Progenitor cell of endocrine pancreas (in vitro differentiated cells): Measurements from ENCODE around the gene GRM3. TPM values are rescaled to one million over a fixed set of nuclear protein-coding genes. Genes with fewer than 3 reads are reported as not detected.

Source experiments
- DNase-seq: peaks from one replicate; pipeline ENCODE4 v3.0.0; 2021; ENCODE audit warnings: low spot score; ENCODE audit not compliant: unreplicated experiment
- H3K27ac Mint-ChIP-seq: 2 replicates; pipeline ENCODE4 v1.8.0; 2021; ENCODE audit warnings: mild to moderate bottlenecking, moderate library complexity, mixed read lengths
- H3K27me3 Mint-ChIP-seq: 2 replicates; pipeline ENCODE4 v1.8.0; 2021; ENCODE audit warnings: mixed read lengths
- H3K36me3 Mint-ChIP-seq: 2 replicates; pipeline ENCODE4 v1.8.0; 2022; ENCODE audit warnings: mixed read lengths; ENCODE audit not compliant: insufficient read depth
- H3K4me1 Mint-ChIP-seq: 2 replicates; pipeline ENCODE4 v1.8.0; 2021; ENCODE audit warnings: low read depth, mixed read lengths
- H3K4me3 Mint-ChIP-seq: 2 replicates; pipeline ENCODE4 v1.8.0; 2021; ENCODE audit warnings: low read depth, mild to moderate bottlenecking, moderate library complexity, mixed read lengths
- H3K9me3 Mint-ChIP-seq: 2 replicates; pipeline ENCODE4 v1.8.0; 2021; ENCODE audit warnings: low read depth, mixed read lengths
- CTCF ChIP-seq: fragments of 200-600 bp; sonication (generic); IDR thresholded peaks from one replicate; pipeline ENCODE4 v1.5.0; 2021; ENCODE audit warnings: antibody characterized with exemption, mild to moderate bottlenecking; ENCODE audit not compliant: unreplicated experiment
- total RNA-seq: library from RNA; stranded (reverse); gene quantifications from 2 replicates; pipeline ENCODE4 v1.2.1, GENCODE V29; 2021

Gene GRM3
- total RNA-seq, 1 donor from 2014 or later = 1.4 TPM

- H3K4me1 Mint-ChIP-seq = no peaks in the 10 kb centered on the region
- no peak overlapping the region for H3K4me3 Mint-ChIP-seq
Observed at GRCh38 chr7:86784765-86785164, 141.1 kb downstream of the GRM3 start.

GRCh38 chr7:86785641-86786040 is 141.9 kb downstream of the GRM3 start:
- Mint-ChIP-seq H3K4me3 (no peak overlapping the region), H3K4me1 (no peaks in the 10 kb centered on the region), H3K36me3 (no peaks in the 10 kb centered on the region), H3K27ac (no peak overlapping the region), H3K9me3 (no peaks in the 10 kb centered on the region), H3K27me3 (peaks cover 3% of the 10 kb centered on the region)
- TF ChIP-seq CTCF = no peak
- DNase-seq = no peak

More at GRCh38 chr7:86784765-86785164, 141.1 kb downstream of the GRM3 start:
- no peaks in the 10 kb centered on the region for H3K36me3 Mint-ChIP-seq
- no peak for DNase-seq
- peaks cover 3% of the 10 kb centered on the region for H3K27me3 Mint-ChIP-seq
- H3K27ac Mint-ChIP-seq = no peak overlapping the region
- TF ChIP-seq CTCF = no peak
- H3K9me3 Mint-ChIP-seq = no peaks in the 10 kb centered on the region

- H3K4me1 Mint-ChIP-seq = no peaks in the 10 kb centered on the region
- no peak overlapping the region for H3K27ac Mint-ChIP-seq
- TF ChIP-seq CTCF = no peak
- H3K9me3 Mint-ChIP-seq = no peaks in the 10 kb centered on the region
- no peaks in the 10 kb centered on the region for H3K36me3 Mint-ChIP-seq
- no peak for DNase-seq
- no peak overlapping the region for H3K4me3 Mint-ChIP-seq
- H3K27me3 Mint-ChIP-seq = peaks cover 3% of the 10 kb centered on the region
Observed at GRCh38 chr7:86786376-86786775, 142.7 kb downstream of the GRM3 start.

- DNase-seq = no peak
- TF ChIP-seq CTCF = no peak
- Mint-ChIP-seq H3K27ac (no peak overlapping the region), H3K36me3 (no peaks in the 10 kb centered on the region), H3K4me3 (no peak overlapping the region), H3K9me3 (no peaks in the 10 kb centered on the region), H3K4me1 (no peaks in the 10 kb centered on the region), H3K27me3 (no peaks in the 10 kb centered on the region)
Observed at GRCh38 chr7:86788948-86789347, 145.2 kb downstream of the GRM3 start.

GRCh38 chr7:86790383-86790782 is 146.7 kb downstream of the GRM3 start:
- Mint-ChIP-seq H3K4me1 (no peaks in the 10 kb centered on the region), H3K27me3 (no peaks in the 10 kb centered on the region), H3K36me3 (no peaks in the 10 kb centered on the region), H3K27ac (no peak overlapping the region), H3K9me3 (no peaks in the 10 kb centered on the region), H3K4me3 (no peak overlapping the region)
- DNase-seq = no peak
- TF ChIP-seq CTCF = no peak
